Panc1 (cell line): ENCODE results near the gene PHF14.

Source experiments
- POLR2AphosphoS5 ChIP-seq: IDR thresholded peaks from 2 replicates; pipeline ENCODE4 v1.6.1; 2012; ENCODE audit warnings: mild to moderate bottlenecking, low read depth, low read length, moderate library complexity
- SIN3A ChIP-seq: IDR thresholded peaks from 2 replicates; pipeline ENCODE4 v1.6.1; 2012; ENCODE audit warnings: low read depth, mild to moderate bottlenecking, low read length, moderate library complexity, borderline replicate concordance; ENCODE audit not compliant: insufficient read depth
- TF ChIP-seq, protein P1 (sequence below): fragments of 450-650 bp; IDR thresholded peaks from 2 replicates; pipeline ENCODE4 v1.5.1; 2017; ENCODE audit warnings: mild to moderate bottlenecking

DNA sequence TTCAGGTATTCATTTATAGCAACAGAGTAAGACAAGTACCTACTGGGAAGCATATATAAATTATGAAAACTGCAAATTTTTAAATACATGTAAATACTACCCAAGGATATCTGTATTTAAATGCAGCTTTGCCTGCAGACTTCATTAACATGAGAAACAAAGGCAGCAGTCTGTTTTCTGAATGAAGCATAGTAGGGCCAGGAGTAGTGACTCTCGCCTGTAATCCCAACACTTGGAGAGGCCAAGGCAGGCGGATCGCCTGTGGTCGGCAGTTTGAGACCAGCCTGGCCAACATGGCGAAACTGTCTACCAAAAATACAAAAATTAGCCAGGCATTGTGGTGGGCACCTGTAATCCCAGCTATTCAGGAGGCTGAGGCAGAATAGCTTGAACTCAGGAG is 42.5 kb upstream of the PHF14 start:
- TF ChIP-seq, protein P1, sequence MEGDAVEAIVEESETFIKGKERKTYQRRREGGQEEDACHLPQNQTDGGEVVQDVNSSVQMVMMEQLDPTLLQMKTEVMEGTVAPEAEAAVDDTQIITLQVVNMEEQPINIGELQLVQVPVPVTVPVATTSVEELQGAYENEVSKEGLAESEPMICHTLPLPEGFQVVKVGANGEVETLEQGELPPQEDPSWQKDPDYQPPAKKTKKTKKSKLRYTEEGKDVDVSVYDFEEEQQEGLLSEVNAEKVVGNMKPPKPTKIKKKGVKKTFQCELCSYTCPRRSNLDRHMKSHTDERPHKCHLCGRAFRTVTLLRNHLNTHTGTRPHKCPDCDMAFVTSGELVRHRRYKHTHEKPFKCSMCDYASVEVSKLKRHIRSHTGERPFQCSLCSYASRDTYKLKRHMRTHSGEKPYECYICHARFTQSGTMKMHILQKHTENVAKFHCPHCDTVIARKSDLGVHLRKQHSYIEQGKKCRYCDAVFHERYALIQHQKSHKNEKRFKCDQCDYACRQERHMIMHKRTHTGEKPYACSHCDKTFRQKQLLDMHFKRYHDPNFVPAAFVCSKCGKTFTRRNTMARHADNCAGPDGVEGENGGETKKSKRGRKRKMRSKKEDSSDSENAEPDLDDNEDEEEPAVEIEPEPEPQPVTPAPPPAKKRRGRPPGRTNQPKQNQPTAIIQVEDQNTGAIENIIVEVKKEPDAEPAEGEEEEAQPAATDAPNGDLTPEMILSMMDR, result no peak
- TF ChIP-seq SIN3A, result no peak
- no peak for TF ChIP-seq POLR2AphosphoS5
